Mucosa of descending colon (tissue), 3 donors: Measurements from ENCODE around the gene MLH3. TPM values are rescaled to one million over a fixed set of nuclear protein-coding genes. Genes with fewer than 3 reads are reported as not detected.

Experiments
- ATAC-seq: fragments of 200-7000 bp; cut with Tn5 transposase; one replicate; pipeline ENCODE4 v1.9.1; 2020; ENCODE audit warnings: mild to moderate bottlenecking, moderate library complexity
- DNase-seq, 3 donors: peaks; one replicate each; pipeline ENCODE4 v3.0.0-alpha.2; 2020
- H3K36me3 ChIP-seq: fragments of 200-600 bp; one replicate; pipeline ENCODE4 v1.8.0; 2021; ENCODE audit warnings: low read depth, mild to moderate bottlenecking
- H3K4me1 ChIP-seq: fragments of 200-600 bp; one replicate; pipeline ENCODE4 v1.8.0; 2021; ENCODE audit warnings: low read depth, mild to moderate bottlenecking
- H3K4me3 ChIP-seq: fragments of 200-600 bp; one replicate; pipeline ENCODE4 v1.8.0; 2021; ENCODE audit warnings: mild to moderate bottlenecking
- H3K9me3 ChIP-seq: fragments of 200-600 bp; one replicate; pipeline ENCODE4 v1.8.0; 2021; ENCODE audit warnings: mild to moderate bottlenecking
- CTCF ChIP-seq: fragments of 200-600 bp; IDR thresholded peaks from one replicate; pipeline ENCODE4 v1.8.0; 2022; ENCODE audit warnings: antibody characterized with exemption, mild to moderate bottlenecking
- intact Hi-C, 2 donors: fragments of 100-400 bp; cut with DNase I in 1 of 2; cut with micrococcal nuclease in 1 of 2; formaldehyde crosslinking; loops; one replicate each; pipeline versions ENCODE4 v1.11.0 to v1.11.1; 2022; cut with DNase I, micrococcal nuclease
- total RNA-seq, 3 donors: library from RNA; stranded (reverse); fragmentation: NEBNext Ultra II Directional in 2 of 3; extraction: Animal tissue kit (Norgen Biotek cat#: 25700) in 2 of 3; gene quantifications; one replicate each; pipeline versions ENCODE4 v1.2.1 to v1.2.4, GENCODE V29; 2021 to 2023
- donor health status: DM: no; HTN: no; CAD: no; lungs with moderate emphysema.
- donor health status: DM: no; HTN: no; CAD: no.
- donor health status: DM: no; HTN: yes; CAD: no.

Gene MLH3
- total RNA-seq, 3 donors from 2014 or later: 22.2 to 40.8 (median 26.2) TPM

DNA sequence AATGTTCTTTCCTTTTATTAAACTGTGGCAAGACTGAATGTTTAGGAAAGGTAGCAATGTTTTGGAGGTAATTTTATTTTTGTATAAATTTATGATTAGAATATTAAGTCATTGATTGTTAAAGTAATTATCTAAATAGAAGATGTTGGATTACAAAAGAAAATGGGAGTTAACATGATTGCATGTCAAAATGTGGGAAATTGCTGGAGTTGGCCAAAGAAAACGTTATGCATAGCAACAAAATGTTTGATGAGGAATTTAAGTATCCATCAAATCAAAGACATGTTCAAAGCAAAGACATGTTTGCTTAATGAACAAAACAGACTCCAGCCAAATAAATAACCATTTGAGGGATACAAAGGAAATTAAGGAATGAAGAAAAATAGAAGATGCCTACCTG lies 3.2 kb upstream of the MLH3 start:
- ATAC-seq (no peak), DNase-seq (no peak)

GRCh38 chr14:75053396-75054291 lies 2.4 kb upstream of the MLH3 start:
- Histone ChIP-seq H3K36me3 (no peaks in the 10 kb centered on the region), H3K4me1 (peaks cover 10% of the 10 kb centered on the region), H3K9me3 (no peaks in the 10 kb centered on the region), H3K4me3 (no peak overlapping the region)
- no peak for TF ChIP-seq CTCF
- DNase-seq: no peak
- intact Hi-C loops: no loop called here
- ATAC-seq: no peak

More for the DNA sequence above, 3.2 kb upstream of the MLH3 start:
- Histone ChIP-seq H3K4me1 (peaks cover 10% of the 10 kb centered on the region), H3K4me3 (no peak overlapping the region), H3K9me3 (no peaks in the 10 kb centered on the region), H3K36me3 (no peaks in the 10 kb centered on the region)
- no peak for TF ChIP-seq CTCF
- intact Hi-C loops: no loop called here

DNA sequence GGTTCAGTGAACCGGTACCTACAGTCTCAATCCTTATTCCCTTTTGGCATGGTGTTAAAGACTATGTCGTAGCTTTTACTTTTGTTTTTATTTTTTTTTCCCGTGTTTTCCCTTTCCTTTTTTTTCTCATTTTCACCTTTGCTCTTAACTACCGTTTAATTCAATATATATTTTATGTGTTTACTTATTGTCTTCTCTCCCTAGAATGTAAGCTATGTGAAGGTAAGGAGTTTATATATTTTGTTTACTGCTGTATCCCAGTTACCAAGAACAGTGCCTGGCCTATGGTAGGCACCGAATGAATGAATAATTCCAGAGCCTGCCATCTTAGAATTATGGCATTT lies 261 bp upstream of the MLH3 start:
- ATAC-seq (no peak), DNase-seq (no peak)
- intact Hi-C loops: no loop called here
- H3K4me3 ChIP-seq: no peak overlapping the region
- no peaks in the 10 kb centered on the region for H3K9me3 ChIP-seq
- H3K36me3 ChIP-seq: no peaks in the 10 kb centered on the region
- TF ChIP-seq CTCF: no peak
- H3K4me1 ChIP-seq: peaks cover 14% of the 10 kb centered on the region

DNA sequence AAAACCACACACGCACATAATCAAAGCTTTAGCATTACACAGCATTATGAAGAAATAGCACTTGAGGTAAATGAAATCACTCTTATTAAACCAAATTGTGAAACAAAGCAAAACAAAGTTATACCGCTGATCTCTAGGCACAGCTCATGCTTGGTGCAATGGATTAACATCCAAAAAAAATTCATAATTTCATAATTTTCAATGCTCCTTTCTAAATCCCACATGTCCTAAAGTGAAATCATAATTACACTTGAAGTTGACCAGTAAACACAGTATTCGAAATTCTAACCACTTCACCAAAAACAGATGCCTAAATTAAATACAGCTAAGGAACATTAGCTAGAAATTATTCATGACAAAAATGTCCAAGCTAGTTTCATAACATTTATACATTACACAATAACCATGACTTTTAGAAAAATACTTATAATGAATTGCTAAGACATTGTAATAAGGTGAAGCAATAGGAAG lies 1.5 kb downstream of the MLH3 start:
- intact Hi-C loops: no loop called here
- ATAC-seq (no peak), DNase-seq (no peak)
- Histone ChIP-seq H3K9me3 (no peaks in the 10 kb centered on the region), H3K4me1 (peaks cover 14% of the 10 kb centered on the region), H3K4me3 (no peak overlapping the region), H3K36me3 (no peaks in the 10 kb centered on the region)
- no peak for TF ChIP-seq CTCF

GRCh38 chr14:75049136-75049535 lies 2.1 kb downstream of the MLH3 start:
- Histone ChIP-seq H3K36me3 (no peaks in the 10 kb centered on the region), H3K4me3 (no peak overlapping the region), H3K9me3 (no peaks in the 10 kb centered on the region), H3K4me1 (peaks cover 14% of the 10 kb centered on the region)
- TF ChIP-seq CTCF: no peak
- ATAC-seq (no peak), DNase-seq (no peak)
- intact Hi-C loops: no loop called here
